ENCODE measurements around the gene CA14.

Gene CA14

DNA sequence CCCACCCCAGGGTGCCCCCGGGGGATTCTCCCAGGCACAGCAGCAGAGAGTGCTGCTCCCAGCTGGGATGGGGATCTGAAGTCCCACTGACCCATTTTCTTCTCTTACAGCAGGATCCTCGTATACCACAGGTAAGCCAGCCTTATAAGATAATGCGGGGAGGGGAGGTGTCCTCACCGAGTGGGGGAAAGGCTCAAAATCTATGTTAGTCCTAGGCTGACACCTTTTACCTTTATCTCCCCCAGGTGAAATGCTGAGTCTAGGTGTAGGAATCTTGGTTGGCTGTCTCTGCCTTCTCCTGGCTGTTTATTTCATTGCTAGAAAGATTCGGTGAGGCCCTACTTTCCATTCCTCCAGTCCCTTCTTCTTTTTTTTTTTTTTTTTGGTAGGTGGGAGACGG, 6.0 kb downstream of the CA14 start:
- Histone ChIP-seq H3K4me3 (ENCODE audit: low read depth, low read length) (no peak overlapping the region), H3K9me3 (ENCODE audit: severe bottlenecking) (no peaks in the 10 kb centered on the region), H3K36me3 (peaks cover 39% of the 10 kb centered on the region), H3K27ac (no peak overlapping the region), H3K27me3 (ENCODE audit: insufficient read depth, low read depth, severe bottlenecking) (no peaks in the 10 kb centered on the region)
- DNase-seq: no peak
- TF ChIP-seq, protein P1, sequence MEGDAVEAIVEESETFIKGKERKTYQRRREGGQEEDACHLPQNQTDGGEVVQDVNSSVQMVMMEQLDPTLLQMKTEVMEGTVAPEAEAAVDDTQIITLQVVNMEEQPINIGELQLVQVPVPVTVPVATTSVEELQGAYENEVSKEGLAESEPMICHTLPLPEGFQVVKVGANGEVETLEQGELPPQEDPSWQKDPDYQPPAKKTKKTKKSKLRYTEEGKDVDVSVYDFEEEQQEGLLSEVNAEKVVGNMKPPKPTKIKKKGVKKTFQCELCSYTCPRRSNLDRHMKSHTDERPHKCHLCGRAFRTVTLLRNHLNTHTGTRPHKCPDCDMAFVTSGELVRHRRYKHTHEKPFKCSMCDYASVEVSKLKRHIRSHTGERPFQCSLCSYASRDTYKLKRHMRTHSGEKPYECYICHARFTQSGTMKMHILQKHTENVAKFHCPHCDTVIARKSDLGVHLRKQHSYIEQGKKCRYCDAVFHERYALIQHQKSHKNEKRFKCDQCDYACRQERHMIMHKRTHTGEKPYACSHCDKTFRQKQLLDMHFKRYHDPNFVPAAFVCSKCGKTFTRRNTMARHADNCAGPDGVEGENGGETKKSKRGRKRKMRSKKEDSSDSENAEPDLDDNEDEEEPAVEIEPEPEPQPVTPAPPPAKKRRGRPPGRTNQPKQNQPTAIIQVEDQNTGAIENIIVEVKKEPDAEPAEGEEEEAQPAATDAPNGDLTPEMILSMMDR (IDR thresholded peaks at IDR 0.05; ENCODE audit: low read depth, low read length): no peak

DNA sequence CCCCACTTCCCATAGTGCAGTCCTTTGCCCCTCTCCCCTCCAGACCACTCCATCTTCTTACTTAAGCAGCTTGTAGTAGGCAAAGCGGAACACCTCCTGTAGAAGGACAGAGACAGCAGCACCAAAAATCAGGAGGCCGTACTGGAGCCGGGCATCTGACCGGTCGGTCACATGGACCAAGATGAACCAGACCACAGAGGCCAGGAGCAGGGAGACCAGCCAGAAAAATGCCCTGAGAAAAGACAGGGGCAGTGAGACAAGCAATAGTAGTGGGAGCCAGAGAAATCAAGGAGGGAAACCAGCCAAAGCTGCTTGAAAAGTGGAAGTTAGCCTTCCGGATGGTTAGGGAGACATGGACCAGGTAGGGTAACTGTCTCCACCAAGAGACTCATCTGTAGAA, 10.3 kb downstream of the CA14 start:
- DNase-seq: no peak
- Histone ChIP-seq H3K36me3 (peaks cover 39% of the 10 kb centered on the region), H3K4me3 (ENCODE audit: low read depth, low read length) (peak overlapping the region; percentile 88), H3K27ac (peak overlapping the region; percentile 83), H3K27me3 (ENCODE audit: insufficient read depth, low read depth, severe bottlenecking) (no peaks in the 10 kb centered on the region), H3K9me3 (ENCODE audit: severe bottlenecking) (no peaks in the 10 kb centered on the region)
- TF ChIP-seq, protein P1 (IDR thresholded peaks at IDR 0.05; ENCODE audit: low read depth, low read length): no peak

DNA sequence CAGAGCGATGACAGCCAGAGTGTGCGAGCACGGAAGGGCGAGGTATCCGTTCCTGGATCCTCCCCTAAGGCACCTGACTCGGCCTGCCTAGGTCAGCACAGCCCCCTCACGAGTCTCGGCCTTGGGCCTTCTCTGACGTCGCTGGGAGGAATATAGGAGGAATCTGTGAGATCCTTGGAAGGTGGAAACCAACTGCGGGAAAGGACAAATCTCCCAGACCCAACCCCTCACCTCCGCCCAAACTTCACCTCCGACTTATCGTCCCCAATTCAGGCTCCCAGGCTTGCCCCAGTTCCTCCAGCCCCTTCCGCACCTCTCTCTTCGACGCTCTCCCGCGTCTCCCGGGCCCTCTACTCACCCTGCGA, 10.7 kb downstream of the CA14 start:
- DNase-seq: no peak
- TF ChIP-seq, protein P1 (IDR thresholded peaks at IDR 0.05; ENCODE audit: low read depth, low read length): no peak
- no peaks in the 10 kb centered on the region for H3K27me3 ChIP-seq (ENCODE audit: insufficient read depth, low read depth, severe bottlenecking)

DNA sequence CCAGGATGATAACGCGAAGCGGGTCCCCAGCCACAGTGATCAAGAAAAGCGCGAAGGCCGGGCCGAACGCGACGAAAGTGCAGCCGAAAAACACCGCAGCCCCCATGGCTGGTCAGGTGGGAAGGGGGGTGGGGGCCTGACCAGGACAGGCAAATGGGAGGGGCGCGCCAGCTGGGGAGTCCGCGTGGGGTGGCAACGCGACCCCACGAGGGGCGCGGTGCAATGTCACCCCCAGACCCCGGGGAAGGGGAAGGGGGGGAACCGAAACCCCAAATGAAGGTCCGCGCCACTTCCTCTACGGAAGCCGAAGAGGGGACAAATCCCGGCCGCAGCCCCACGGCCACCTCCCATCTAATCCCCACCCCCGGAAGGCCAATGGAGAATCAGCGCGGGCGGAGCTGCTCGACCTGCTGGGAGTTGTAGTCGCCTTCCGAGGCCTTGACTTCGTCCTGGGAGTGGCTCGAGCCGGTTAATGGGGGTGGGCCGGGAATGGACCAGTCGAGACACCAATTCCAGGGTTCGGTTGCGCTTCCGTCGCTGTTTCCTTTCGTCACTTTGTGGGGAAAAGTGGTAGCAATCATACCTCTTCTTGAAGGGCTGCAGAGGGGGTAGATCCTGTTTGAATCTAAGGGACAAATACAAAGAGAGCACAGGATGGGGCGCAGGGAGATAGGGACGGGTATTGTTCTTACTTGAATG, 11.3 kb downstream of the CA14 start, which contains the start of gene APH1A:
APH1A (minus strand) TSS at position 312 of the 699 bp plus-strand sequence; CDS start at position 106, 206 bp downstream.
- TF ChIP-seq, protein P1 (IDR thresholded peaks at IDR 0.05; ENCODE audit: low read depth, low read length): no peak
- peak; percentile 100 for DNase-seq
- Histone ChIP-seq H3K9me3 (ENCODE audit: severe bottlenecking) (no peaks in the 10 kb centered on the region), H3K27me3 (ENCODE audit: insufficient read depth, low read depth, severe bottlenecking) (no peaks in the 10 kb centered on the region), H3K36me3 (peaks cover 39% of the 10 kb centered on the region), H3K4me3 (ENCODE audit: low read depth, low read length) (peak within 1 kb of the TSS; percentile 88), H3K27ac (peak within 1 kb of the TSS; percentile 83)

More for the DNA sequence above, 10.7 kb downstream of the CA14 start:
- Histone ChIP-seq H3K36me3 (peaks cover 39% of the 10 kb centered on the region), H3K4me3 (ENCODE audit: low read depth, low read length) (peak overlapping the region; percentile 88), H3K9me3 (ENCODE audit: severe bottlenecking) (no peaks in the 10 kb centered on the region), H3K27ac (peak overlapping the region; percentile 83)

DNA sequence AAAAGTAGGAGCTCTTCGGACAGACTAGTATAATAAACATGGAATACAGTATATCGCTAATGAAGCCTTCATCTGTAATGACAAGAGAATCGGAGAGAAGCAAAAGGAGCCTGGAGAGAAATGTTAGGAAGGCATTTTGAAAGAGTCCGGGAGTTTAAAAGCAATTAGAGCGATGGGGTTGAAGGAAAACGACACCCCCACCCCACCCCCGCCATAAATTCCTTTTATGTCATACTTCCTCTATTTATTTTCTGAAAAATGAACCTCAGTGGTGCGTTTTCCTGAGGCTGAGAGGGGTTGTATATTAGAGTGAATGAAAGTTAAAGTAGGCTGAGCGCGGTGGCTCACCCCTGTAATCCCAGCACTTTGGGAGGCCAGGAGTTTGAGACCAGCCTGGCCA, 11.9 kb downstream of the CA14 start:
- Histone ChIP-seq H3K9me3 (ENCODE audit: severe bottlenecking) (no peaks in the 10 kb centered on the region), H3K4me3 (ENCODE audit: low read depth, low read length) (peak overlapping the region; percentile 88), H3K27me3 (ENCODE audit: insufficient read depth, low read depth, severe bottlenecking) (no peaks in the 10 kb centered on the region), H3K36me3 (peaks cover 35% of the 10 kb centered on the region), H3K27ac (peak overlapping the region; percentile 83)
- TF ChIP-seq, protein P1 (IDR thresholded peaks at IDR 0.05; ENCODE audit: low read depth, low read length): no peak
- no peak for DNase-seq

Data from WERI-Rb-1 (cell line).